GM04504 (cell line): ENCODE data around the gene PLXNA3.

Experiments used
- DNase-seq: peaks from one replicate; pipeline ENCODE4 v3.0.0-alpha.2; 2012; ENCODE audit warnings: low read depth

Gene PLXNA3

GRCh38 chrX:154435171-154435733, 22.8 kb upstream of the PLXNA3 start:
- no peak for DNase-seq

GRCh38 chrX:154436374-154436982, 21.6 kb upstream of the PLXNA3 start:
- no peak for DNase-seq

- no peak for DNase-seq
Observed at GRCh38 chrX:154436983-154437752, 20.9 kb upstream of the PLXNA3 start, which contains the start of gene GDI1. Gene GDI1 (plus strand): TSS chrX:154437154. CDS start chrX:154437255, 101 bp downstream.

GRCh38 chrX:154437971-154438893, 19.8 kb upstream of the PLXNA3 start:
- no peak for DNase-seq

- no peak for DNase-seq
Observed at GRCh38 chrX:154439841-154440240, 18.2 kb upstream of the PLXNA3 start.

- DNase-seq = no peak
Observed at GRCh38 chrX:154440623-154441357, 17.3 kb upstream of the PLXNA3 start.

- DNase-seq = no peak
Observed at GRCh38 chrX:154441564-154441963, 16.5 kb upstream of the PLXNA3 start.

GRCh38 chrX:154441984-154442707, 15.9 kb upstream of the PLXNA3 start:
- DNase-seq = no peak

GRCh38 chrX:154443479-154443910, 14.6 kb upstream of the PLXNA3 start:
- DNase-seq = no peak

- DNase-seq = no peak
Observed at GRCh38 chrX:154443992-154444754, 13.9 kb upstream of the PLXNA3 start, which contains the start of gene FAM50A. Gene FAM50A (plus strand): TSS chrX:154444141. CDS start chrX:154444236, 95 bp downstream.

- DNase-seq = no peak
Observed at GRCh38 chrX:154444755-154445246, 13.3 kb upstream of the PLXNA3 start.

GRCh38 chrX:154445776-154446175, 12.3 kb upstream of the PLXNA3 start:
- no peak for DNase-seq

- no peak for DNase-seq
Observed at GRCh38 chrX:154446430-154446829, 11.7 kb upstream of the PLXNA3 start.

- DNase-seq = no peak
Observed at GRCh38 chrX:154448484-154448883, 9.6 kb upstream of the PLXNA3 start.

- no peak for DNase-seq
Observed at GRCh38 chrX:154449618-154450017, 8.5 kb upstream of the PLXNA3 start.

GRCh38 chrX:154450312-154450711, 7.8 kb upstream of the PLXNA3 start:
- DNase-seq = no peak

GRCh38 chrX:154452823-154453222, 5.3 kb upstream of the PLXNA3 start:
- DNase-seq = no peak

GRCh38 chrX:154457491-154458115, 478 bp upstream of the PLXNA3 start:
- DNase-seq = no peak
